Breast epithelium (tissue), 4 donors: ENCODE measurements around the gene CLDN4. TPM values are rescaled to one million over a fixed set of nuclear protein-coding genes. Genes with fewer than 3 reads are reported as not detected.

Experiments
- DNase-seq, 2 donors: peaks; one replicate each; pipeline ENCODE4 v3.0.0-alpha.2; 2019; ENCODE audit warnings: low spot score in 2 of 2
- H3K27ac ChIP-seq, 2 donors: fragments of 200-600 bp; sonication (generic) in 1 of 2; one replicate each; pipeline ENCODE4 v1.5.1; 2016 to 2019; ENCODE audit warnings: mild to moderate bottlenecking in 1 of 2
- H3K27me3 ChIP-seq, 2 donors: fragments of 200-600 bp; sonication (generic) in 1 of 2; one replicate each; pipeline versions ENCODE4 v1.5.1 to v1.6.0; 2017 to 2019; ENCODE audit warnings: control low read depth in 1 of 2, mild to moderate bottlenecking in 1 of 2
- H3K36me3 ChIP-seq: fragments of 200-600 bp; one replicate; pipeline ENCODE4 v1.5.1; 2019
- H3K4me1 ChIP-seq, 2 donors: fragments of 200-600 bp; sonication (generic); one replicate each; pipeline ENCODE4 v1.5.1; 2016 to 2019; ENCODE audit warnings: control low read depth in 1 of 2
- H3K4me3 ChIP-seq, 3 donors: fragments of 200-600 bp; sonication (generic); 1 replicate in 2 of 3; 2 replicates in 1 of 3; pipeline ENCODE4 v1.5.1; 2016 to 2019; ENCODE audit warnings: mild to moderate bottlenecking in 3 of 3, moderate library complexity in 2 of 3
- H3K9me3 ChIP-seq, 2 donors: fragments of 200-600 bp; sonication (generic) in 1 of 2; one replicate each; pipeline ENCODE4 v1.5.1; 2016 to 2019; ENCODE audit warnings: control low read depth in 1 of 2
- CTCF ChIP-seq, 3 donors: fragments of 450-650 bp; IDR thresholded peaks; one replicate each; pipeline ENCODE4 v1.5.1; 2016 to 2017; ENCODE audit warnings: antibody characterized with exemption in 3 of 3, mild to moderate bottlenecking in 3 of 3, moderate library complexity in 3 of 3
- POLR2A ChIP-seq: fragments of 450-650 bp; IDR thresholded peaks from one replicate; pipeline ENCODE4 v1.6.1; 2016; ENCODE audit warnings: antibody characterized with exemption, mild to moderate bottlenecking, moderate library complexity
- POLR2AphosphoS5 ChIP-seq, 3 donors: sonication (generic); formaldehyde crosslinking; IDR thresholded peaks; one replicate each; pipeline ENCODE4 v1.6.1; 2017; ENCODE audit warnings: antibody characterized with exemption in 3 of 3
- intact Hi-C: fragments of 100-400 bp; cut with DNase I; formaldehyde crosslinking; loops from one replicate; pipeline ENCODE4 v1.15.1; 2023; ENCODE audit warnings: low total_unique reads
- total RNA-seq, 3 donors: library from RNA; depleted of rRNA; stranded (reverse); fragments of >200 nt; gene quantifications; one replicate each; pipeline ENCODE4 v1.1.0, GENCODE V29; 2016

Gene CLDN4
- total RNA-seq, 3 donors from 2014 or later: 3.8 to 379 (median 143) TPM

- TF ChIP-seq CTCF (IDR thresholded peaks at IDR 0.05): no peak
- TF ChIP-seq POLR2A: no peak
- TF ChIP-seq POLR2AphosphoS5 (IDR thresholded peaks at IDR 0.05): no peak
Measured at GRCh38 chr7:73838642-73839041, 7.8 kb downstream of the CLDN4 start.

GRCh38 chr7:73839290-73839689 is 8.5 kb downstream of the CLDN4 start:
- Histone ChIP-seq H3K27ac (peak overlapping the region in 1 of 2 donors; percentile 30), H3K9me3 (no peaks in the 10 kb centered on the region), H3K4me3 (no peak overlapping the region), H3K36me3 (no peaks in the 10 kb centered on the region), H3K27me3 (no peaks in the 10 kb centered on the region), H3K4me1 (no peaks in the 10 kb centered on the region)
- no peak for DNase-seq
- intact Hi-C loops: no loop called here
- TF ChIP-seq POLR2AphosphoS5 (IDR thresholded peaks at IDR 0.05) (no peak), POLR2A (no peak), CTCF (IDR thresholded peaks at IDR 0.05) (no peak)

More at GRCh38 chr7:73838642-73839041, 7.8 kb downstream of the CLDN4 start:
- intact Hi-C loops: no loop called here
- Histone ChIP-seq H3K9me3 (no peaks in the 10 kb centered on the region), H3K27me3 (no peaks in the 10 kb centered on the region), H3K4me1 (no peaks in the 10 kb centered on the region), H3K4me3 (no peak overlapping the region), H3K27ac (peak overlapping the region; percentile 30 to 66), H3K36me3 (no peaks in the 10 kb centered on the region)
- no peak for DNase-seq

GRCh38 chr7:73839743-73840714 is 9.2 kb downstream of the CLDN4 start:
- H3K27me3 ChIP-seq: no peaks in the 10 kb centered on the region
- H3K27ac ChIP-seq: peak overlapping the region in 1 of 2 donors; percentile 33
- no peaks in the 10 kb centered on the region for H3K36me3 ChIP-seq
- TF ChIP-seq POLR2AphosphoS5 (IDR thresholded peaks at IDR 0.05) (no peak), POLR2A (no peak), CTCF (IDR thresholded peaks at IDR 0.05) (no peak)
- intact Hi-C loops: loop anchor here (10.0 kb wide), 1 partner anchor 235 kb away; no protein-coding TSS in a partner anchor
- no peaks in the 10 kb centered on the region for H3K4me1 ChIP-seq
- no peak for DNase-seq
- no peaks in the 10 kb centered on the region for H3K9me3 ChIP-seq
- H3K4me3 ChIP-seq: no peak overlapping the region

- no peak for TF ChIP-seq CTCF (IDR thresholded peaks at IDR 0.05)
- TF ChIP-seq POLR2A: no peak
- TF ChIP-seq POLR2AphosphoS5 (IDR thresholded peaks at IDR 0.05): no peak
- intact Hi-C loops: loop anchor here (10.0 kb wide), 1 partner anchor 236 kb away; no protein-coding TSS in a partner anchor
- no peaks in the 10 kb centered on the region for H3K27me3 ChIP-seq
- no peaks in the 10 kb centered on the region for H3K36me3 ChIP-seq
- no peak for DNase-seq
- H3K27ac ChIP-seq: peak overlapping the region in 1 of 2 donors; percentile 26
- no peaks in the 10 kb centered on the region for H3K4me1 ChIP-seq
- H3K9me3 ChIP-seq: no peaks in the 10 kb centered on the region
- H3K4me3 ChIP-seq: no peak overlapping the region
Measured at GRCh38 chr7:73840715-73841379, 10.1 kb downstream of the CLDN4 start.
